GM18907 (cell line): ENCODE measurements around the gene UBTD1.
"Not testable (repeated sequence)": the region's sequence is repeated elsewhere in the genome, so short reads cannot be mapped to it uniquely, and the experiment has no call there.

ENCODE experiments used
- ATAC-seq: cut with Tn5 transposase; IDR thresholded peaks from one replicate; pipeline ENCODE4 v1.9.1; 2021; ENCODE audit warnings: mild to moderate bottlenecking, moderate library complexity; ENCODE audit not compliant: unreplicated experiment

Gene UBTD1

GRCh38 chr10:97498841-97499560 lies at the start of gene UBTD1:
Gene UBTD1 (plus strand): TSS chr10:97498924. CDS start chr10:97499204, 280 bp downstream.
- ATAC-seq = peak; percentile 6

GRCh38 chr10:97450828-97451227 lies 47.9 kb upstream of the UBTD1 start:
- ATAC-seq = no peak

- no peak for ATAC-seq
Observed at GRCh38 chr10:97451605-97452004, 47.1 kb upstream of the UBTD1 start.

GRCh38 chr10:97452352-97452751 lies 46.4 kb upstream of the UBTD1 start:
- no peak for ATAC-seq

- ATAC-seq = no peak
Observed at GRCh38 chr10:97454330-97455036, 44.2 kb upstream of the UBTD1 start.

GRCh38 chr10:97456034-97456685 lies 42.6 kb upstream of the UBTD1 start:
- ATAC-seq = no peak

- ATAC-seq = no peak
Observed at GRCh38 chr10:97456686-97457065, 42.0 kb upstream of the UBTD1 start.

GRCh38 chr10:97459111-97459510 lies 39.6 kb upstream of the UBTD1 start:
- no peak for ATAC-seq

GRCh38 chr10:97459933-97460332 lies 38.8 kb upstream of the UBTD1 start:
- ATAC-seq = no peak

GRCh38 chr10:97462309-97462708 lies 36.4 kb upstream of the UBTD1 start:
- no peak for ATAC-seq

GRCh38 chr10:97463363-97464132 lies 35.2 kb upstream of the UBTD1 start:
- ATAC-seq = peak; percentile 43

- no peak for ATAC-seq
Observed at GRCh38 chr10:97464226-97464625, 34.5 kb upstream of the UBTD1 start.

- no peak for ATAC-seq
Observed at GRCh38 chr10:97465982-97466381, 32.7 kb upstream of the UBTD1 start.

GRCh38 chr10:97466755-97467154 lies 32.0 kb upstream of the UBTD1 start:
- ATAC-seq = no peak

- ATAC-seq = no peak
Observed at GRCh38 chr10:97468162-97468561, 30.6 kb upstream of the UBTD1 start.

- ATAC-seq = not testable (repeated sequence)
Observed at GRCh38 chr10:97468781-97469180, 29.9 kb upstream of the UBTD1 start.

- ATAC-seq = no peak
Observed at GRCh38 chr10:97474918-97475317, 23.8 kb upstream of the UBTD1 start.

- ATAC-seq = no peak
Observed at GRCh38 chr10:97475936-97476594, 22.7 kb upstream of the UBTD1 start.

- ATAC-seq = not testable (repeated sequence)
Observed at GRCh38 chr10:97479410-97479809, 19.3 kb upstream of the UBTD1 start.

GRCh38 chr10:97479939-97480338 lies 18.8 kb upstream of the UBTD1 start:
- ATAC-seq = no peak

GRCh38 chr10:97481071-97481470 lies 17.7 kb upstream of the UBTD1 start:
- no peak for ATAC-seq
